Nephron progenitor cell (in vitro differentiated cells): ENCODE results near the gene PTPRK.

Experiments used
- DNase-seq: peaks from one replicate; pipeline ENCODE4 v3.0.0; 2021
- H3K27ac Mint-ChIP-seq: 2 replicates; pipeline ENCODE4 v1.8.0; 2021; ENCODE audit warnings: mild to moderate bottlenecking, moderate library complexity, mixed read lengths
- H3K27me3 Mint-ChIP-seq: 2 replicates; pipeline ENCODE4 v1.8.0; 2021; ENCODE audit warnings: mild to moderate bottlenecking, low read depth, mixed read lengths; ENCODE audit not compliant: poor library complexity
- H3K36me3 Mint-ChIP-seq: 2 replicates; pipeline ENCODE4 v1.8.0; 2021; ENCODE audit warnings: low read depth, mixed read lengths
- H3K4me1 Mint-ChIP-seq: 2 replicates; pipeline ENCODE4 v1.8.0; 2021; ENCODE audit warnings: mixed read lengths
- H3K4me3 Mint-ChIP-seq: 2 replicates; pipeline ENCODE4 v1.8.0; 2021; ENCODE audit warnings: mild to moderate bottlenecking, moderate library complexity, mixed read lengths
- H3K9me3 Mint-ChIP-seq: 2 replicates; pipeline ENCODE4 v1.8.0; 2021; ENCODE audit warnings: mild to moderate bottlenecking, moderate library complexity, mixed read lengths
- CTCF ChIP-seq: fragments of 200-600 bp; sonication (generic); IDR thresholded peaks from 2 replicates; pipeline ENCODE4 v1.5.0; 2021; ENCODE audit warnings: antibody characterized with exemption

PTPRK gene

GRCh38 chr6:127976796-127977195 lies 543.6 kb downstream of the PTPRK start:
- H3K4me1 Mint-ChIP-seq: no peaks in the 10 kb centered on the region
- no peak for DNase-seq
- H3K36me3 Mint-ChIP-seq: peaks cover 80% of the 10 kb centered on the region
- no peaks in the 10 kb centered on the region for H3K27me3 Mint-ChIP-seq
- no peaks in the 10 kb centered on the region for H3K9me3 Mint-ChIP-seq
- TF ChIP-seq CTCF: no peak
- no peak overlapping the region for H3K4me3 Mint-ChIP-seq
- no peak overlapping the region for H3K27ac Mint-ChIP-seq

- no peak for DNase-seq
- no peak for TF ChIP-seq CTCF
- H3K27me3 Mint-ChIP-seq: no peaks in the 10 kb centered on the region
- peaks cover 78% of the 10 kb centered on the region for H3K36me3 Mint-ChIP-seq
- H3K27ac Mint-ChIP-seq: no peak overlapping the region
- H3K4me1 Mint-ChIP-seq: no peaks in the 10 kb centered on the region
- H3K4me3 Mint-ChIP-seq: no peak overlapping the region
- no peaks in the 10 kb centered on the region for H3K9me3 Mint-ChIP-seq
These were observed 544.3 kb downstream of the PTPRK start for GRCh38 chr6:127976111-127976510.

- Mint-ChIP-seq H3K27ac (no peak overlapping the region), H3K4me1 (no peaks in the 10 kb centered on the region), H3K9me3 (no peaks in the 10 kb centered on the region), H3K36me3 (peaks cover 61% of the 10 kb centered on the region), H3K27me3 (no peaks in the 10 kb centered on the region), H3K4me3 (no peak overlapping the region)
- no peak for TF ChIP-seq CTCF
- no peak for DNase-seq
These were observed 547.6 kb downstream of the PTPRK start for GRCh38 chr6:127972815-127973214.

- H3K27me3 Mint-ChIP-seq: no peaks in the 10 kb centered on the region
- H3K36me3 Mint-ChIP-seq: peaks cover 63% of the 10 kb centered on the region
- DNase-seq: no peak
- no peaks in the 10 kb centered on the region for H3K9me3 Mint-ChIP-seq
- no peak overlapping the region for H3K27ac Mint-ChIP-seq
- TF ChIP-seq CTCF: no peak
- H3K4me1 Mint-ChIP-seq: no peaks in the 10 kb centered on the region
- H3K4me3 Mint-ChIP-seq: no peak overlapping the region
These were observed 548.4 kb downstream of the PTPRK start for GRCh38 chr6:127971945-127972391.

- no peak for TF ChIP-seq CTCF
- no peak overlapping the region for H3K4me3 Mint-ChIP-seq
These were observed 549.0 kb downstream of the PTPRK start for GRCh38 chr6:127971386-127971785.

GRCh38 chr6:127969701-127970100 lies 550.7 kb downstream of the PTPRK start:
- H3K9me3 Mint-ChIP-seq: no peaks in the 10 kb centered on the region
- no peak for DNase-seq
- no peaks in the 10 kb centered on the region for H3K4me1 Mint-ChIP-seq
- no peak overlapping the region for H3K4me3 Mint-ChIP-seq
- H3K27me3 Mint-ChIP-seq: no peaks in the 10 kb centered on the region
- peaks cover 57% of the 10 kb centered on the region for H3K36me3 Mint-ChIP-seq
- no peak for TF ChIP-seq CTCF
- H3K27ac Mint-ChIP-seq: no peak overlapping the region

More at GRCh38 chr6:127971386-127971785, 549.0 kb downstream of the PTPRK start:
- H3K9me3 Mint-ChIP-seq: no peaks in the 10 kb centered on the region
- no peak overlapping the region for H3K27ac Mint-ChIP-seq
- peaks cover 61% of the 10 kb centered on the region for H3K36me3 Mint-ChIP-seq
- DNase-seq: no peak
- H3K27me3 Mint-ChIP-seq: no peaks in the 10 kb centered on the region
- H3K4me1 Mint-ChIP-seq: no peaks in the 10 kb centered on the region
